DMS 273 (cell line): Measurements from ENCODE around the gene C10orf95.

ENCODE experiments used
- DNase-seq: peaks from one replicate; lab custom pipeline; 2025; ENCODE audit not compliant: unreplicated experiment; lab: John Stamatoyannopoulos, UW

Gene C10orf95

GRCh38 chr10:102404361-102405107 is 46.8 kb downstream of the C10orf95 start:
- no peak for DNase-seq

- DNase-seq, result no peak
These were observed 48.2 kb downstream of the C10orf95 start for GRCh38 chr10:102403115-102403514.

DNA sequence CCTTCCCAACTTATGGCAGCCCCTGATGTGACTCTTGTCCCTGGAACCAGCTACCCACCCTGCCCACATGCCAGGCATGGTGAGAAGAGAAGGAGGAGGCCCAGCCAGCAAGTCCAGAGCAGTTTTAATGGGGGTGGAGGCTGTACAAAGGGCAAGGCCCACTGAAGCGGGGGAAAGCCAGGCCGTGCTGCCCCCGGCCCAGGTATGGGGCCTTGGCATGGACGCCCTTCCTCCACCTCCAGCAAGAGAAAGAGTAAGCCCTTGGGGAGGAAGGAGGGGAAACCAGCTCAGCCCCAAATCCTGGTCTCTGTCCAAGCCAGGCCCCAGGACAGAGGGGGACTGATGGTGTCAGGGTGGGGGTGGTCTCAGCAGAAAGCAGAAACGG is 48.8 kb downstream of the C10orf95 start:
- DNase-seq, result no peak

- DNase-seq, result no peak
These were observed 49.4 kb downstream of the C10orf95 start for GRCh38 chr10:102401735-102402511.

DNA sequence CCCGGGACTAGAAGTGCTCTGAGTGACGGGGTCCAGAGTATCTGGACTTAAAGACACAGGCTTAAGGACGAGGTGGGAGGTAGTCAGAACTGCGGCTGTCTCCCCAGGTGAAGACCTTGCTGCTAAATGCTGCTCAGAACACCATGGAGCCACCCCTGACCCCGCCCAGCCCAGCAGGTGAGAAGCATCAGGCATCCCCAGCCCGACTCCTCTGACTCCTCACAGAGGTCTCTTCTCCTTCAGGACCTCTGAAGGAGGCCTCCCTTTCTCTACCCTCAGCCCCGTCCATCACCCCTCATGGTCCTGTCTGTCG is 50.0 kb downstream of the C10orf95 start:
- DNase-seq, result no peak

DNA sequence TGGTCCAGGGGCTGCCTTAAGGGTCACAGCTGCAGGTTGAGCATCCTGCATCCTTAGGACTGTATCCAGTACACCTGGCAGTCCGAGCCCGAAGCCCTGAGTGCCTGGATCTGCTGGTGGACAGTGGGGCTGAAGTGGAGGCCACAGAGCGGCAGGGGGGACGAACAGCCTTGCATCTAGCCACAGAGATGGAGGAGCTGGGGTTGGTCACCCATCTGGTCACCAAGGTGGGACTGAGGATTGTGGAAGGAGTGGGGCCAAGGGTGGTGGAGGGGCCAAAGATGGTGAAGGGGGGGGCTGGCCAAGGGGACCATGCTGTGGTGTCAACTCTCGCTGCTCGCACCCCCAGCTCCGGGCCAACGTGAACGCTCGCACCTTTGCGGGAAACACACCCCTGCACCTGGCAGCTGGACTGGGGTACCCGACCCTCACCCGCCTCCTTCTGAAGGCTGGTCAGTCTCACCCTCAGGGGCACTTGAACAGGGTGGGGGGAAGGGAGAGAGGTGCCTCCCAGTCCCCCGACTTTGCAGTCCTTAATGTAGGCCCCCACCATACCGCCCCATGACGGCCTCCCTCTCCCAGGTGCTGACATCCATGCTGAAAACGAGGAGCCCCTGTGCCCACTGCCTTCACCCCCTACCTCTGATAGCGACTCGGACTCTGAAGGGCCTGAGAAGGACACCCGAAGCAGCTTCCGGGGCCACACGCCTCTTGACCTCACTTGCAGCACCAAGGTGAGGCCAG is 50.6 kb downstream of the C10orf95 start:
- DNase-seq, result no peak

DNA sequence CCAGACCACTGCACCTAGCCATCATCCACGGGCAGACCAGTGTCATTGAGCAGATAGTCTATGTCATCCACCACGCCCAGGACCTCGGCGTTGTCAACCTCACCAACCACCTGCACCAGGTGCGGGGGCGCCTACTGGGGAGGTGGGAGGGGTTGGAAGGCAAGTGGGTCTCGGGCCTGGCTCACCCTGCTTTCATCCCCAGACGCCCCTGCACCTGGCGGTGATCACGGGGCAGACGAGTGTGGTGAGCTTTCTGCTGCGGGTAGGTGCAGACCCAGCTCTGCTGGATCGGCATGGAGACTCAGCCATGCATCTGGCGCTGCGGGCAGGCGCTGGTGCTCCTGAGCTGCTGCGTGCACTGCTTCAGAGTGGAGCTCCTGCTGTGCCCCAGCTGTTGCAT is 51.3 kb downstream of the C10orf95 start:
- DNase-seq, result peak; percentile 31
